HepG2 (cell line): Measurements from ENCODE around the gene AIF1. TPM values are rescaled to one million over a fixed set of nuclear protein-coding genes. Genes with fewer than 3 reads are reported as not detected.

Source experiments
- ATAC-seq: fragments of 200-7000 bp; cut with Tn5 transposase; 3 replicates; pipeline ENCODE4 v1.9.1; 2020; ENCODE audit warnings: mild to moderate bottlenecking, moderate library complexity
- BruUV-seq: library from RNA; stranded (reverse); fragments of 400-500 nt; replicated peaks from 2 replicates; lab custom pipeline; 2021; lab: Mats Ljungman, UMichigan
- CTCF ChIA-PET: fragments of 300-600 bp; formaldehyde crosslinking; extraction: SDS; loops from one replicate; lab custom pipeline; 2021; ENCODE audit warnings: low total read pairs, inconsistent platforms, low intra/inter-chr PET ratio; lab: Yijun Ruan, JAX
- POLR2A ChIA-PET: fragments of 350-600 bp; sonication (Branson Sonifier 250); formaldehyde crosslinking; loops from one replicate; lab custom pipeline; 2020; ENCODE audit warnings: antibody characterized with exemption, inconsistent platforms; lab: Yijun Ruan, JAX
- DNase-seq: peaks from one replicate; pipeline ENCODE4 v3.0.0-alpha.2; 2015; ENCODE audit warnings: low spot score
- FAIRE-seq: peaks from 3 replicates; lab custom pipeline; 2011; peaks lifted over from hg19 to GRCh38; lab: Jason Lieb, UNC
- H2AFZ ChIP-seq: one replicate; pipeline ENCODE4 v1.6.1; 2011; ENCODE audit warnings: low read length, inconsistent platforms
- H3K27ac ChIP-seq: fragments of 300-600 bp; 3 replicates; pipeline ENCODE4 v1.8.0; 2011; ENCODE audit warnings: mixed run types, mild to moderate bottlenecking, mixed read lengths, low read length, inconsistent platforms; ENCODE audit not compliant: insufficient read depth; ENCODE audit errors: extremely low read length
- H3K27me3 ChIP-seq, 2 experiments: fragments of 200-600 bp in 1 of 2; 2 replicates in 1 of 2; 3 replicates in 1 of 2; pipeline versions ENCODE4 v1.6.0 to v1.8.0; 2011; ENCODE audit warnings: low read length in 2 of 2, mild to moderate bottlenecking in 2 of 2, moderate library complexity in 2 of 2, inconsistent platforms in 1 of 2; ENCODE audit not compliant: insufficient read depth in 2 of 2, control insufficient read depth in 1 of 2
- H3K36me3 ChIP-seq, 2 experiments: fragments of 200-600 bp in 1 of 2; replicated peaks in 1 of 2; 2 replicates in 1 of 2; 3 replicates in 1 of 2; pipeline versions ENCODE4 v1.5.1 to v1.8.0; 2011; ENCODE audit warnings: low read length in 2 of 2, inconsistent platforms in 1 of 2; ENCODE audit not compliant: insufficient read depth in 2 of 2, control insufficient read depth in 1 of 2
- H3K4me1 ChIP-seq: 2 replicates; pipeline ENCODE4 v1.5.1; 2012; ENCODE audit warnings: low read length, inconsistent platforms; ENCODE audit not compliant: insufficient read depth
- H3K4me2 ChIP-seq: 2 replicates; pipeline ENCODE4 v1.6.0; 2011; ENCODE audit warnings: low read depth, low read length, inconsistent platforms
- H3K4me3 ChIP-seq, 3 experiments: fragments of 200-600 bp in 1 of 3; sonication (generic), shearing (Covaris generic) in 1 of 3; replicated peaks in 1 of 3; 2 replicates each; pipeline ENCODE4 v1.5.1; 2011 to 2016; ENCODE audit warnings: low read length in 3 of 3, inconsistent platforms in 2 of 3, low read depth in 2 of 3, mild to moderate bottlenecking in 2 of 3, control low read depth in 1 of 3, mixed read lengths in 1 of 3; ENCODE audit not compliant: insufficient read depth in 1 of 3
- H3K79me2 ChIP-seq: one replicate; pipeline ENCODE4 v1.6.1; 2011; ENCODE audit warnings: low read length, inconsistent platforms; ENCODE audit not compliant: insufficient read depth
- H3K9ac ChIP-seq: 2 replicates; pipeline ENCODE4 v1.6.0; 2011; ENCODE audit warnings: mild to moderate bottlenecking, low read depth, low read length, inconsistent platforms; ENCODE audit not compliant: insufficient read depth
- H3K9me3 ChIP-seq: 2 replicates; pipeline ENCODE4 v1.5.1; 2012; ENCODE audit warnings: mild to moderate bottlenecking, low read length
- H4K20me1 ChIP-seq: 2 replicates; pipeline ENCODE4 v1.6.0; 2011; ENCODE audit warnings: inconsistent platforms, mild to moderate bottlenecking, low read length, moderate library complexity; ENCODE audit not compliant: insufficient read depth
- JARID2 ChIP-seq: sonication (generic); formaldehyde crosslinking; IDR thresholded peaks from 2 replicates; pipeline ENCODE4 v1.8.1; 2023; ENCODE audit warnings: missing genetic modification reagents, inconsistent platforms; ENCODE audit not compliant: insufficient replicate concordance
- KLF11 ChIP-seq: IDR thresholded peaks from 2 replicates; pipeline ENCODE4 v1.6.1; 2016; ENCODE audit warnings: missing compliant biosample characterization
- PAF1 ChIP-seq: IDR thresholded peaks from 2 replicates; pipeline ENCODE4 v1.6.1; 2016; ENCODE audit warnings: missing genetic modification reagents, missing compliant biosample characterization
- STAT5B ChIP-seq: sonication (generic); formaldehyde crosslinking; IDR thresholded peaks from 2 replicates; pipeline ENCODE4 v1.4.0; 2020; ENCODE audit warnings: missing genetic modification reagents
- ZNF263 ChIP-seq: sonication (generic); formaldehyde crosslinking; IDR thresholded peaks from 2 replicates; pipeline ENCODE4 v1.4.0; 2020; ENCODE audit warnings: missing genetic modification reagents
- ZNF883 ChIP-seq: sonication (generic); formaldehyde crosslinking; IDR thresholded peaks from 2 replicates; pipeline ENCODE4 v1.5.1; 2020; ENCODE audit warnings: mild to moderate bottlenecking, missing genetic modification reagents; ENCODE audit errors: not compliant biosample characterization
- WGBS: methylation state at CpG from one replicate; pipeline ENCODE4 v1.1.6; 2017; ENCODE audit warnings: low lambda C conversion rate; 5-methylcytosine and 5-hydroxymethylcytosine counted together
- in situ Hi-C: cut with HindIII; loops from 2 replicates; pipeline ENCODE4 v1.10.0; 2017; ENCODE audit warnings: low pct_unique_long_range_greater_than_20kb; ENCODE audit not compliant: extremely low pct_ligation_motif_present
- intact Hi-C: fragments of 100-400 bp; cut with micrococcal nuclease; formaldehyde crosslinking; loops from one replicate; pipeline ENCODE4 v1.10.0; 2022; ENCODE audit not compliant: unreplicated experiment
- polyA plus RNA-seq, 8 experiments: library from polyadenylated mRNA; depleted of rRNA in 3 of 8; stranded (reverse) in 7 of 8; unstranded in 1 of 8; fragments of >200 nt; fragmentation: Illumina TruSeq in 4 of 8; extraction: Trizol in 4 of 8; gene quantifications; 2 replicates each; pipeline versions ENCODE4 v1.2.1 to v1.2.3, GENCODE V29; 2011 to 2016; ENCODE audit warnings: low read depth in 4 of 8, missing spikeins in 1 of 8, mixed read lengths in 1 of 8; ENCODE audit not compliant: insufficient read depth in 1 of 8
- total RNA-seq, 5 experiments: library from RNA; depleted of rRNA; stranded (reverse); fragments of >200 nt; fragmentation: Illumina TruSeq; extraction: Trizol; gene quantifications; 2 replicates each; pipeline ENCODE4 v1.2.3, GENCODE V29; 2016; ENCODE audit warnings: low read depth in 1 of 5
- TF ChIP-seq, protein P1 (sequence below): sonication (generic); formaldehyde crosslinking; conservative IDR thresholded peaks from 2 replicates; pipeline ENCODE4 v1.4.0; 2020; ENCODE audit warnings: missing genetic modification reagents

Gene AIF1
- total and polyA plus RNA-seq, 2 of the 13 experiments (the other 11 are each of a cell fraction or from before 2014, with no cell fraction given): 1.5 TPM; not detected in 1

DNA sequence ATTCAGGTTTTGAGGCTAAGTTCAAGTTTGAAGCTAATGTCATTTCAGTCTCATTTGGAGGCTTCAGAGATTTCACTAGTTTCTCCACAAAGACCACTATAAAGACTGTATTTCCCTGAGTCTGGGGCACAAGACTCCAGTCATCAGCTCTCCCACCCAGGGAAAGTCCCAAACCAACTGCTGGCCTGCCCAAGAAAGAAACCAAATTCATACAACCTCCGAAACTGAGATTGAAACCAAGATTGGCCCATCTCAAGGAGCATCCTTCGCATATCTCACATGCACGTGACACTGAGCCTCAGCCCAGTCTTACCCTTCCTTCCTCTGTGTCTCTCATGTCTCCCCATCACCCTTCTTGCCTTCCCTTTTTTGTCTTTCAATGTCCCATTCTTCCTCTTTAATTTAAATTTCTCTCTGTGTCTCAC is 46.5 kb upstream of the AIF1 start:
- 47% methylated on average over 3 of the region's 3 CpGs for WGBS
- Histone ChIP-seq H3K9ac (no peak overlapping the region), H3K27ac (no peak overlapping the region), H3K79me2 (no peaks in the 10 kb centered on the region), H3K4me1 (peaks cover 9% of the 10 kb centered on the region), H2AFZ (no peak overlapping the region), H3K4me3 (no peak overlapping the region), H3K36me3 (no peaks in the 10 kb centered on the region), H3K4me2 (no peak overlapping the region), H3K9me3 (no peaks in the 10 kb centered on the region), H4K20me1 (no peaks in the 10 kb centered on the region), H3K27me3 (peaks cover 11 to 42% of the 10 kb centered on the region in 2 experiments; a peak in 4 of 5 replicates)
- DNase-seq (no peak), FAIRE-seq (no peak), ATAC-seq (no peak)
- ChIA-PET CTCF (no interaction called here), POLR2A (interaction anchor here (1.8 kb wide), 1 partner anchor 8 kb away, joined by 5 read pairs; no protein-coding TSS in a partner anchor)
- intact Hi-C loops (no loop called here), in situ Hi-C loops (no loop called here)
- no TSS peak for BruUV-seq
- TF ChIP-seq, protein P1, sequence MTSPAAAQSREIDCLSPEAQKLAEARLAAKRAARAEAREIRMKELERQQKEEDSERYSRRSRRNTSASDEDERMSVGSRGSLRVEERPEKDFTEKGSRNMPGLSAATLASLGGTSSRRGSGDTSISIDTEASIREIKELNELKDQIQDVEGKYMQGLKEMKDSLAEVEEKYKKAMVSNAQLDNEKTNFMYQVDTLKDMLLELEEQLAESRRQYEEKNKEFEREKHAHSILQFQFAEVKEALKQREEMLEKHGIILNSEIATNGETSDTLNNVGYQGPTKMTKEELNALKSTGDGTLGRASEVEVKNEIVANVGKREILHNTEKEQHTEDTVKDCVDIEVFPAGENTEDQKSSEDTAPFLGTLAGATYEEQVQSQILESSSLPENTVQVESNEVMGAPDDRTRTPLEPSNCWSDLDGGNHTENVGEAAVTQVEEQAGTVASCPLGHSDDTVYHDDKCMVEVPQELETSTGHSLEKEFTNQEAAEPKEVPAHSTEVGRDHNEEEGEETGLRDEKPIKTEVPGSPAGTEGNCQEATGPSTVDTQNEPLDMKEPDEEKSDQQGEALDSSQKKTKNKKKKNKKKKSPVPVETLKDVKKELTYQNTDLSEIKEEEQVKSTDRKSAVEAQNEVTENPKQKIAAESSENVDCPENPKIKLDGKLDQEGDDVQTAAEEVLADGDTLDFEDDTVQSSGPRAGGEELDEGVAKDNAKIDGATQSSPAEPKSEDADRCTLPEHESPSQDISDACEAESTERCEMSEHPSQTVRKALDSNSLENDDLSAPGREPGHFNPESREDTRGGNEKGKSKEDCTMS (CRISPR knock-in tag): no peak
- no peak for TF ChIP-seq JARID2 (CRISPR knock-in tag)
- TF ChIP-seq KLF11: no peak
- no peak for TF ChIP-seq ZNF263
- no peak for TF ChIP-seq STAT5B
- TF ChIP-seq ZNF883 (CRISPR knock-in tag): no peak
- no peak for TF ChIP-seq PAF1 (CRISPR knock-in tag)
